Chondrocyte (in vitro differentiated cells): ENCODE data around the gene NUAK1. TPM values are rescaled to one million over a fixed set of nuclear protein-coding genes. Genes with fewer than 3 reads are reported as not detected.

Source experiments
- DNase-seq: peaks from one replicate; pipeline ENCODE4 v3.0.0; 2021; ENCODE audit warnings: mixed read lengths, low spot score
- H3K27ac Mint-ChIP-seq: one replicate; pipeline ENCODE4 v1.8.0; 2021; ENCODE audit warnings: mild to moderate bottlenecking, moderate library complexity, mixed read lengths; ENCODE audit not compliant: unreplicated experiment
- H3K27me3 Mint-ChIP-seq: 2 replicates; pipeline ENCODE4 v1.8.0; 2021; ENCODE audit warnings: low read depth, mixed read lengths
- H3K36me3 Mint-ChIP-seq: 2 replicates; pipeline ENCODE4 v1.8.0; 2021; ENCODE audit warnings: low read depth, mixed read lengths
- H3K4me1 Mint-ChIP-seq: 2 replicates; pipeline ENCODE4 v1.8.0; 2021; ENCODE audit warnings: low read depth, mild to moderate bottlenecking, mixed read lengths
- H3K4me3 Mint-ChIP-seq: one replicate; pipeline ENCODE4 v1.8.0; 2021; ENCODE audit warnings: mild to moderate bottlenecking, moderate library complexity, mixed read lengths; ENCODE audit not compliant: unreplicated experiment
- H3K9me3 Mint-ChIP-seq: 2 replicates; pipeline ENCODE4 v1.8.0; 2021; ENCODE audit warnings: low read depth, mixed read lengths
- total RNA-seq: library from RNA; stranded (reverse); gene quantifications from 3 replicates; pipeline ENCODE4 v1.2.1, GENCODE V29; 2021
- TF ChIP-seq, protein P1 (sequence below): fragments of 200-600 bp; sonication (generic); IDR thresholded peaks from 2 replicates; pipeline ENCODE4 v1.5.0; 2021; ENCODE audit warnings: antibody characterized with exemption, mild to moderate bottlenecking, moderate library complexity

Gene NUAK1
- total RNA-seq, 1 donor from 2014 or later: 78.1 TPM

DNA sequence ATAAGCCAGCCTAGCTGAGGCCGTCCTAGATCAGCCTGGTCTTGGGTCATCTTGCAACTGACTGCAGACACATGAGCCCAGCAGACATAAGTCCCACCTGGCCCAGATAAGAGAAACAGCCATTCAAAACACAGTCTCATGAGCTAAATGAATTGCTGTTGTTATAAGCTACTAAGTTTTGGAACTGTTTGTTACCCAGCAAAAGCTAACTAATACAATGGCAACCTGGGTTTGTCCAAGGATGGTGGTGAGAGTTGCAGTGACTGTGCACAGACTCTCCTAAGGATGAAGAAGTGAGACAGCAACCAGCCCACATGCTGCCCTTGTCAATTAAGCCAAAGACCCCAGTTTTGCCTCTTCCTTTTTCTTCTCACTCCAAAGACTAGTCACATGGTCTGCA, 22.2 kb upstream of the NUAK1 start:
- H3K9me3 Mint-ChIP-seq: peaks cover 7% of the 10 kb centered on the region
- no peak overlapping the region for H3K4me3 Mint-ChIP-seq
- peaks cover 4% of the 10 kb centered on the region for H3K36me3 Mint-ChIP-seq
- no peak overlapping the region for H3K27ac Mint-ChIP-seq
- DNase-seq: no peak
- H3K27me3 Mint-ChIP-seq: peaks cover under 1% of the 10 kb centered on the region
- TF ChIP-seq, protein P1, sequence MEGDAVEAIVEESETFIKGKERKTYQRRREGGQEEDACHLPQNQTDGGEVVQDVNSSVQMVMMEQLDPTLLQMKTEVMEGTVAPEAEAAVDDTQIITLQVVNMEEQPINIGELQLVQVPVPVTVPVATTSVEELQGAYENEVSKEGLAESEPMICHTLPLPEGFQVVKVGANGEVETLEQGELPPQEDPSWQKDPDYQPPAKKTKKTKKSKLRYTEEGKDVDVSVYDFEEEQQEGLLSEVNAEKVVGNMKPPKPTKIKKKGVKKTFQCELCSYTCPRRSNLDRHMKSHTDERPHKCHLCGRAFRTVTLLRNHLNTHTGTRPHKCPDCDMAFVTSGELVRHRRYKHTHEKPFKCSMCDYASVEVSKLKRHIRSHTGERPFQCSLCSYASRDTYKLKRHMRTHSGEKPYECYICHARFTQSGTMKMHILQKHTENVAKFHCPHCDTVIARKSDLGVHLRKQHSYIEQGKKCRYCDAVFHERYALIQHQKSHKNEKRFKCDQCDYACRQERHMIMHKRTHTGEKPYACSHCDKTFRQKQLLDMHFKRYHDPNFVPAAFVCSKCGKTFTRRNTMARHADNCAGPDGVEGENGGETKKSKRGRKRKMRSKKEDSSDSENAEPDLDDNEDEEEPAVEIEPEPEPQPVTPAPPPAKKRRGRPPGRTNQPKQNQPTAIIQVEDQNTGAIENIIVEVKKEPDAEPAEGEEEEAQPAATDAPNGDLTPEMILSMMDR: no peak
- H3K4me1 Mint-ChIP-seq: peaks cover 14% of the 10 kb centered on the region

DNA sequence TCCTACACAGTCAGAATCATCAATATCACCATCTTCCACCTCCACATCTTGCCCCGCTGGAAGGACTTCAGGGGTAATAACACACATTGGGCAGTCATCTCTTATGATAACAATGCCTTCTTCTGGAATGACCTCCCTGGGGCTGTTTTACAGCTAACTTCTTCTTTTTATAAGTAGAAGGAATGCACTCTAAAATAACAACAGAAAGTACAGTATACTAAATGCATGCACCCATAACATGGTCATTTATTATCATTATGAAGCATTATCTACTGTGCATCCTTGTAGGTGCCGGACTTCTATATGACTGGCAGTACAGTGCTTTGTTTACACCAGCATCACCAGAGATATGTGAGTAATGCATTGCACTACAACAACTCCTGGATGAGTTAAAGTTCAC, 19.0 kb upstream of the NUAK1 start:
- TF ChIP-seq, protein P1: no peak
- H3K4me1 Mint-ChIP-seq: peaks cover 18% of the 10 kb centered on the region
- no peaks in the 10 kb centered on the region for H3K36me3 Mint-ChIP-seq
- H3K9me3 Mint-ChIP-seq: peaks cover 2% of the 10 kb centered on the region
- no peak overlapping the region for H3K27ac Mint-ChIP-seq
- no peak overlapping the region for H3K4me3 Mint-ChIP-seq
- H3K27me3 Mint-ChIP-seq: no peaks in the 10 kb centered on the region
- no peak for DNase-seq

DNA sequence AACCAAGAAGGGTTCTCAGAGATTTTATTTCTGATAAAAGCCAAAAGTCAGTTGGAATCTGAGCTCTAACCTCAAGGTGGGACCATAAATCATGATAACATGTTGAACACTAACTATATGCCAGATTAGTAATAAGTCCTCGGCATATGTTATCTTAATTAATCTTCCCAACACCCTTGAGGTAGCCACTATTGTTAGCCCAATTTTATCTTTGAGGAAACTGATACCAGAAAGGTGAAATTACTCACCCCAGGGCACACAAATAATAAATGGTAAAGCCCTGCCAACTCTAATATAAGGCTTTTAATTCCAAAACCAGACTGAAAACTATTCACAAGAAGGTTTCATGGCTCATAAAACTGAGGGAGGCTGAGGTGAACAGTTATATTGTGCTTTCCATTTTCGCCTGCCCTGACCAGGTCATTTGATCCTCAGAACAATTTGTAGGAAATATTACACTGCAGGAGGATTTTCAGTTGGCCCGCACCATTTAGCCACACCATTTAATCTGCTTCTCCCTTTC, 16.1 kb upstream of the NUAK1 start:
- peaks cover 18% of the 10 kb centered on the region for H3K4me1 Mint-ChIP-seq
- no peak for DNase-seq
- H3K4me3 Mint-ChIP-seq: no peak overlapping the region
- H3K36me3 Mint-ChIP-seq: no peaks in the 10 kb centered on the region
- no peak overlapping the region for H3K27ac Mint-ChIP-seq
- no peaks in the 10 kb centered on the region for H3K9me3 Mint-ChIP-seq
- TF ChIP-seq, protein P1: no peak
- no peaks in the 10 kb centered on the region for H3K27me3 Mint-ChIP-seq

DNA sequence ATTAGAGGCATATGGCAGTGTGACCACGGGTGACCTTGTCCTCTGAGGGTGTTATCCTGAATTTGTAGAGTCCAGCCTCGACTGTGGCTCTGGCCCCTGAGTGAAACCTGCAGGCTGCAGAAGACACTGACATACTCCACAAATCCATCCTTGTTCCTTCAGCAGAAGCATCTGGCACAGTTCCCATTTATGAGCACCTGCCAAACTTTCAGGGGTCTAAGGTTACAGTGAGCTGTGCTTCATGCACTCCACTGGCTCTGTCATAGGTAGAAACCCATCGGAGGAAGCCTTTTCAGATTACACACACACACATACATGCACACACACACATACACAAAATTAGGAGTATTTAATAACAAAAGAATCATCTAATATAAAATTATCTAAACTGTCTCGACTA, 13.6 kb upstream of the NUAK1 start:
- DNase-seq: no peak
- H3K27me3 Mint-ChIP-seq: no peaks in the 10 kb centered on the region
- no peak overlapping the region for H3K4me3 Mint-ChIP-seq
- H3K36me3 Mint-ChIP-seq: no peaks in the 10 kb centered on the region
- H3K4me1 Mint-ChIP-seq: peaks cover 21% of the 10 kb centered on the region
- H3K27ac Mint-ChIP-seq: no peak overlapping the region
- TF ChIP-seq, protein P1: no peak
- no peaks in the 10 kb centered on the region for H3K9me3 Mint-ChIP-seq

DNA sequence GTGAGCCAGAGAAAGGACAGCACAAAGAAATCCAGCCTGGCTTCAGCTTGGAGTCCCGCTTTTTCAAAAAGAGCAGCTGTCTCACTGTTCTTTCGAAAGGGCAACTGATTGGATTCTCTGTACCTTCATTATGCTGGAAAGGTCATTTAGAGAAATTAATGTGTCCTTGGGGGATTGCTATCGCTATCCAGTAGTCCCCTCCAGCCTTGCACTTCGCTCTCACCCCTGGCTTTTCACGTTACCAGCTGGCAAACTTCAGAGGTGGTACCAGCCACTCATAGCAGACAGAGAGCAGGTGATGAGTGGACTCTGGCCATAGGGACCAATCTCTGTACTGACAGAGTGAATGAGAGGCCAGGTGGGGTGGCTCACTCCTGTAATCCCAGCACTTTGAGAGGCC, 11.8 kb upstream of the NUAK1 start:
- Mint-ChIP-seq H3K27ac (no peak overlapping the region), H3K36me3 (no peaks in the 10 kb centered on the region), H3K9me3 (no peaks in the 10 kb centered on the region), H3K4me3 (no peak overlapping the region), H3K27me3 (no peaks in the 10 kb centered on the region), H3K4me1 (peaks cover 22% of the 10 kb centered on the region)
- no peak for DNase-seq
- TF ChIP-seq, protein P1: no peak
